ENCODE data around the gene SNPH.

The SNPH gene

DNA sequence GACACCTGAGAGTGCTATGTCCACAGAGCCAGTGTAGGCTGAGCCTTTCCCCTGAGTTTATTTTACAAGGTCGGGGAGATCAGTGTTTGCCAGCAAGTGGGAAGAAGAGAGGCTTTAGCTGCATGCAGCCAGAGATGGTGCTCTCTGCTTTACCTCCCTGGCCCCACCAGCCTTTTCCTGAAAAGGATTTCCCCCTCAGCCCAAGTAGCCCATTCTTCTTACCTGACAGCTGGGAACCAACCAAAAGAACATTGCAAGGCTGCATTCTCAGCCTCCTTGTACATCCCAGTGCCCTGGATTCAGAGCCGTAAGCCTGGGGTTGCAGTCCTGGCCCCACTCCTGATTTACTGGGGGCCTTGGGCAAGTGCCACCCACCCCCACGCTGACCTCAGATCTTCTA is 16.9 kb downstream of the SNPH start:
- H3K27me3 ChIP-seq (ENCODE audit: insufficient read depth, poor library complexity, severe bottlenecking), result no peaks in the 10 kb centered on the region
- TF ChIP-seq SPI1 (IDR thresholded peaks at IDR 0.05; ENCODE audit: borderline replicate concordance, low read depth), result no peak
- no peak for TF ChIP-seq POLR2AphosphoS5 (IDR thresholded peaks at IDR 0.05; ENCODE audit: low read depth)
- TF ChIP-seq GABPA (IDR thresholded peaks at IDR 0.05; ENCODE audit: low read depth), result no peak
- TF ChIP-seq, protein P1, sequence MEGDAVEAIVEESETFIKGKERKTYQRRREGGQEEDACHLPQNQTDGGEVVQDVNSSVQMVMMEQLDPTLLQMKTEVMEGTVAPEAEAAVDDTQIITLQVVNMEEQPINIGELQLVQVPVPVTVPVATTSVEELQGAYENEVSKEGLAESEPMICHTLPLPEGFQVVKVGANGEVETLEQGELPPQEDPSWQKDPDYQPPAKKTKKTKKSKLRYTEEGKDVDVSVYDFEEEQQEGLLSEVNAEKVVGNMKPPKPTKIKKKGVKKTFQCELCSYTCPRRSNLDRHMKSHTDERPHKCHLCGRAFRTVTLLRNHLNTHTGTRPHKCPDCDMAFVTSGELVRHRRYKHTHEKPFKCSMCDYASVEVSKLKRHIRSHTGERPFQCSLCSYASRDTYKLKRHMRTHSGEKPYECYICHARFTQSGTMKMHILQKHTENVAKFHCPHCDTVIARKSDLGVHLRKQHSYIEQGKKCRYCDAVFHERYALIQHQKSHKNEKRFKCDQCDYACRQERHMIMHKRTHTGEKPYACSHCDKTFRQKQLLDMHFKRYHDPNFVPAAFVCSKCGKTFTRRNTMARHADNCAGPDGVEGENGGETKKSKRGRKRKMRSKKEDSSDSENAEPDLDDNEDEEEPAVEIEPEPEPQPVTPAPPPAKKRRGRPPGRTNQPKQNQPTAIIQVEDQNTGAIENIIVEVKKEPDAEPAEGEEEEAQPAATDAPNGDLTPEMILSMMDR (IDR thresholded peaks at IDR 0.05; ENCODE audit: insufficient read depth, low read length), result no peak
- TF ChIP-seq, protein P2, sequence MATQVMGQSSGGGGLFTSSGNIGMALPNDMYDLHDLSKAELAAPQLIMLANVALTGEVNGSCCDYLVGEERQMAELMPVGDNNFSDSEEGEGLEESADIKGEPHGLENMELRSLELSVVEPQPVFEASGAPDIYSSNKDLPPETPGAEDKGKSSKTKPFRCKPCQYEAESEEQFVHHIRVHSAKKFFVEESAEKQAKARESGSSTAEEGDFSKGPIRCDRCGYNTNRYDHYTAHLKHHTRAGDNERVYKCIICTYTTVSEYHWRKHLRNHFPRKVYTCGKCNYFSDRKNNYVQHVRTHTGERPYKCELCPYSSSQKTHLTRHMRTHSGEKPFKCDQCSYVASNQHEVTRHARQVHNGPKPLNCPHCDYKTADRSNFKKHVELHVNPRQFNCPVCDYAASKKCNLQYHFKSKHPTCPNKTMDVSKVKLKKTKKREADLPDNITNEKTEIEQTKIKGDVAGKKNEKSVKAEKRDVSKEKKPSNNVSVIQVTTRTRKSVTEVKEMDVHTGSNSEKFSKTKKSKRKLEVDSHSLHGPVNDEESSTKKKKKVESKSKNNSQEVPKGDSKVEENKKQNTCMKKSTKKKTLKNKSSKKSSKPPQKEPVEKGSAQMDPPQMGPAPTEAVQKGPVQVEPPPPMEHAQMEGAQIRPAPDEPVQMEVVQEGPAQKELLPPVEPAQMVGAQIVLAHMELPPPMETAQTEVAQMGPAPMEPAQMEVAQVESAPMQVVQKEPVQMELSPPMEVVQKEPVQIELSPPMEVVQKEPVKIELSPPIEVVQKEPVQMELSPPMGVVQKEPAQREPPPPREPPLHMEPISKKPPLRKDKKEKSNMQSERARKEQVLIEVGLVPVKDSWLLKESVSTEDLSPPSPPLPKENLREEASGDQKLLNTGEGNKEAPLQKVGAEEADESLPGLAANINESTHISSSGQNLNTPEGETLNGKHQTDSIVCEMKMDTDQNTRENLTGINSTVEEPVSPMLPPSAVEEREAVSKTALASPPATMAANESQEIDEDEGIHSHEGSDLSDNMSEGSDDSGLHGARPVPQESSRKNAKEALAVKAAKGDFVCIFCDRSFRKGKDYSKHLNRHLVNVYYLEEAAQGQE (IDR thresholded peaks at IDR 0.05; ENCODE audit: insufficient replicate concordance, low read depth), result no peak
- no peak overlapping the region for H3K27ac ChIP-seq (replicated peaks)
- H3K4me3 ChIP-seq (replicated peaks; ENCODE audit: insufficient read depth, low read length), result no peak overlapping the region
- DNase-seq (ENCODE audit: low read depth in 1 of 2, low spot score in 1 of 2), result no peak

DNA sequence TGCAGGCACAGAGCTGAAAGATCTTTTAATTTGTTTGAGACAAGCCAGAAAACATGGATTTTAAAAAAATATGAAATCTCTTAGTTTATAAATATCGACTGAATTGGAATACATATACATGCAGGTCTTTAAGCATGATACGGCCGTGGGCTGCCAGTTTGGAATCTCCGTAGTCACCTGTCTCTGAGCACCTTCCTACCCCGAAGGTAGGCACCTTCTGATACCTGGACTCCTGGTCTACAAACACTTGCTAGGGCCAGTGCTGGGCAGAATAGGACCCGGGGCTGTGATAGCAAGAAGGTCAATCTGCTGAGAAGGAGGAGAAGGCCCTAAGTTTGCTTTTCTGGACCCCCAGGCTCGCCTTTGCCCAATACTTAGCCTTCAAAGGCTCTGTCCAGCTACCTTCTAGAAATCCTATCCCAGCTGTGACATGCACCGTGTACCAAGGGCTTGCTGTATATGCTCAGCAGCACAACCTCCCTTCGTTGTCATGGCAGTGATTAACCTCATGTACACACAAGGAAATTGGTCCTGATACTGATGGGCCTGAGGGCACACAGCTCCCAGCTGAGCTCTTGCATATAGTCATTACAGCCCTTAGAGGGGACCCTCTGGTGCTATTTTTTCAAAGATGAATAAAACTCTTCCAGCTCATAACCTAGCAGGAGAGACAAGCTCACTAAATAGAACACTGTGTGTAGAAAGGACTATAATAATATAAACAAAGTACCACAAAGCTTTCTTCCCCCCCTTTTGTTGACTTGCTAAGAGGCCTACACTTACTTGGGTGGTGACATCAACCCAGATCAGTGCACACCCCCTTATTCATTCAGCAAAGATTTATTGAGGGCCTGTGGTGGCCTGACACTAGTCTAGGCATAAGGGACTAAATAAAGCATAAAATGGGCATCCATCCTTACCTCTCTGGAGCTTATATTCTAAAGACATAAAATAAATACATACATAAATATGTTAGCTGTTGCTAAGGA is 17.7 kb downstream of the SNPH start:
- DNase-seq (ENCODE audit: low read depth in 1 of 2, low spot score in 1 of 2), result no peak
- Histone ChIP-seq H3K4me3 (replicated peaks; ENCODE audit: insufficient read depth, low read length) (no peak overlapping the region), H3K27me3 (ENCODE audit: insufficient read depth, poor library complexity, severe bottlenecking) (no peaks in the 10 kb centered on the region), H3K27ac (replicated peaks) (no peak overlapping the region)
- TF ChIP-seq, protein P1 (IDR thresholded peaks at IDR 0.05; ENCODE audit: insufficient read depth, low read length), result no peak

DNA sequence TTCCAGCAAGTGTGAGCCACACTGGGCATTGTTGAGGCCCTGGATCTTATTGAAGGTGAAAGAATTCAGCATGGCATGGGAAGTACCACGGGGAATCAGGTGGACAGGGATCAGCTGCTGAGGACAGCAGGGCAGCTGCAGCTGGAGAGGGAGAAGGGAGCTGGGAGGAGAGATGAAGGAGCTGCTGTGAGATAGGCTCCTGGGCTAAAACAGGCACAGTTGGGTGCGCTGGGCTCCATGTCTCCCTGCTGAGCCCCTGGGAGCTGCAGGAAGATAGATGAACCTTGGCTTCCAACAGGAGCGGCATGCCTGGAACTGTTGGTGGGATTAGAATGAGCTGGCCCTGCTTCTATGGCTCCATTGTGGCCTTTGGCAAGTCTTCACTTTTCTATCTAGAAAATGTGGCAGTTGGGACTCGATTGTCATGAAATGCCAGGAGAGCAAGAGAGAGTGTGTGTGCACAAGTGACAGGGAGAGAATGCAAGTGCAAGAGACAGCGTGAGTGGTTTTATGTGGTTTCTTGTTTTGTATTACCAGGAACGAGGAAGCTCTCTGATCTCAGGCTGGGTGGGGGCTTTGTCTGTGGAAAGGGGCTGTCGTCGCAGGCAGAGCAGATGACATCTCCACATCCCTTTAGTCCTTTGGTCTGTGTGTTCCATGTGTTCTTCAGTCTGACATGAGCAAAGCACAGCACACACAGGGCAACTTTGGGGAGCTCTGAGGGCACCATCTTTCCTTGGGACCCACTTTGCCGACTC is 20.4 kb downstream of the SNPH start:
- DNase-seq (ENCODE audit: low read depth in 1 of 2, low spot score in 1 of 2), result no peak
- TF ChIP-seq, protein P2 (IDR thresholded peaks at IDR 0.05; ENCODE audit: insufficient replicate concordance, low read depth), result no peak
- TF ChIP-seq, protein P1 (IDR thresholded peaks at IDR 0.05; ENCODE audit: insufficient read depth, low read length), result no peak
- TF ChIP-seq SPI1 (IDR thresholded peaks at IDR 0.05; ENCODE audit: borderline replicate concordance, low read depth) (no peak), GABPA (IDR thresholded peaks at IDR 0.05; ENCODE audit: low read depth) (no peak), POLR2AphosphoS5 (IDR thresholded peaks at IDR 0.05; ENCODE audit: low read depth) (no peak)
- H3K27me3 ChIP-seq (ENCODE audit: insufficient read depth, poor library complexity, severe bottlenecking), result no peaks in the 10 kb centered on the region
- no peak overlapping the region for H3K27ac ChIP-seq (replicated peaks)
- no peak overlapping the region for H3K4me3 ChIP-seq (replicated peaks; ENCODE audit: insufficient read depth, low read length)

Data from HL-60 (cell line).